A549 (cell line): ENCODE measurements around the gene SDF4. TPM values are rescaled to one million over a fixed set of nuclear protein-coding genes. Genes with fewer than 3 reads are reported as not detected.

Experiments
- ATAC-seq, 2 experiments: fragments of 200-7000 bp in 1 of 2; fragments of >200 bp in 1 of 2; cut with Nextera tagmentation in 1 of 2; cut with Tn5 transposase in 1 of 2; 3 replicates each; pipeline versions ENCODE4 v1.8.0 to v1.9.1; 2018 to 2020; ENCODE audit warnings: mild to moderate bottlenecking in 1 of 2, moderate library complexity in 1 of 2
- CTCF ChIA-PET: fragments of 300-600 bp; sonication (Branson Sonifier 250); formaldehyde crosslinking; extraction: SDS; loops from one replicate; lab custom pipeline; 2021; ENCODE audit warnings: antibody characterized with exemption, inconsistent platforms; lab: Yijun Ruan, JAX
- POLR2A ChIA-PET: fragments of 350-600 bp; formaldehyde crosslinking; extraction: SDS; loops from one replicate; lab custom pipeline; 2021; ENCODE audit warnings: antibody characterized with exemption, inconsistent platforms; lab: Yijun Ruan, JAX
- DNase-seq, 2 experiments: peaks; one replicate each; pipeline versions ENCODE4 v3.0.0 to v3.0.0-alpha.2; 2011 to 2016; ENCODE audit warnings: low read depth in 1 of 2, low spot score in 1 of 2
- FAIRE-seq: peaks from 2 replicates; lab custom pipeline; 2011; peaks lifted over from hg19 to GRCh38; lab: Jason Lieb, UNC
- H3K27ac ChIP-seq, 2 experiments: fragments of >200 bp; sonication (Bioruptor Twin); formaldehyde crosslinking; 3 replicates each; pipeline ENCODE4 v1.5.1; 2016 to 2017
- H3K4me1 ChIP-seq: fragments of >200 bp; sonication (Bioruptor Twin); formaldehyde crosslinking; 3 replicates; pipeline ENCODE4 v1.6.1; 2016
- H3K4me2 ChIP-seq: fragments of >200 bp; sonication (Bioruptor Twin); formaldehyde crosslinking; 3 replicates; pipeline ENCODE4 v1.6.1; 2016
- H3K4me3 ChIP-seq: fragments of >200 bp; sonication (Bioruptor Twin); formaldehyde crosslinking; 3 replicates; pipeline ENCODE4 v1.5.1; 2016
- H3K9me3 ChIP-seq: fragments of >200 bp; sonication (Bioruptor Twin); formaldehyde crosslinking; 3 replicates; pipeline ENCODE4 v1.6.1; 2016
- CEBPB ChIP-seq, 2 experiments: fragments of >200 bp in 1 of 2; sonication (Bioruptor Twin) in 1 of 2; formaldehyde crosslinking in 1 of 2; IDR thresholded peaks; 2 replicates each; pipeline ENCODE4 v1.6.1; 2012 to 2016
- EHF ChIP-seq: fragments of 250-450 bp; sonication (Bioruptor Pico); IDR thresholded peaks from 2 replicates; pipeline ENCODE4 v1.5.0; 2020; ENCODE audit warnings: mild to moderate bottlenecking
- FOSL2 ChIP-seq, 2 experiments: fragments of 450-650 bp in 1 of 2; fragments of >200 bp in 1 of 2; sonication (Bioruptor Twin) in 1 of 2; formaldehyde crosslinking; IDR thresholded peaks; 2 replicates each; pipeline versions ENCODE4 v1.5.0 to v1.6.1; 2016 to 2020; ENCODE audit warnings: mild to moderate bottlenecking in 1 of 2, moderate library complexity in 1 of 2
- FOXS1 ChIP-seq: fragments of 250-450 bp; sonication (Bioruptor Pico); IDR thresholded peaks from 2 replicates; pipeline ENCODE4 v1.5.0; 2020; ENCODE audit warnings: mild to moderate bottlenecking, moderate library complexity
- HMGXB4 ChIP-seq: fragments of 250-450 bp; sonication (Bioruptor Pico); IDR thresholded peaks from 2 replicates; pipeline ENCODE4 v1.5.0; 2021; ENCODE audit warnings: mild to moderate bottlenecking, moderate library complexity, borderline replicate concordance
- HOXB5 ChIP-seq: fragments of 250-450 bp; sonication (Bioruptor Pico); IDR thresholded peaks from 2 replicates; pipeline ENCODE4 v1.5.0; 2020; ENCODE audit warnings: mild to moderate bottlenecking, moderate library complexity
- JUN ChIP-seq, 2 experiments: fragments of >200 bp; sonication (Bioruptor Twin); formaldehyde crosslinking; IDR thresholded peaks; 2 replicates in 1 of 2; 3 replicates in 1 of 2; pipeline ENCODE4 v1.6.1; 2016 to 2017
- JUNB ChIP-seq: fragments of >200 bp; sonication (Bioruptor Twin); formaldehyde crosslinking; IDR thresholded peaks from 2 replicates; pipeline ENCODE4 v1.6.1; 2016
- MAFK ChIP-seq: fragments of 450-650 bp; IDR thresholded peaks from 2 replicates; pipeline ENCODE4 v1.6.1; 2014; ENCODE audit not compliant: partially characterized antibody
- MAZ ChIP-seq: fragments of 150-350 bp; IDR thresholded peaks from 2 replicates; pipeline ENCODE4 v1.6.1; 2014; ENCODE audit warnings: antibody characterized with exemption, low read depth, low read length, borderline replicate concordance
- PBX3 ChIP-seq: IDR thresholded peaks from 2 replicates; pipeline ENCODE4 v1.6.1; 2012
- RAD21 ChIP-seq, 2 experiments: fragments of >200 bp in 1 of 2; sonication (Bioruptor Twin) in 1 of 2; formaldehyde crosslinking in 1 of 2; IDR thresholded peaks in 1 of 2; conservative IDR thresholded peaks in 1 of 2; 2 replicates in 1 of 2; 3 replicates in 1 of 2; pipeline ENCODE4 v1.6.1; 2012 to 2018; ENCODE audit warnings: inconsistent platforms in 1 of 2
- RARB ChIP-seq: fragments of 250-450 bp; sonication (Bioruptor Pico); IDR thresholded peaks from 2 replicates; pipeline ENCODE4 v1.8.0; 2021; ENCODE audit warnings: mild to moderate bottlenecking, moderate library complexity
- RCOR1 ChIP-seq: fragments of 150-350 bp; IDR thresholded peaks from 2 replicates; pipeline ENCODE4 v1.6.1; 2014; ENCODE audit warnings: antibody characterized with exemption, low read length, low read depth
- REST ChIP-seq: fragments of 200-600 bp; sonication (generic); IDR thresholded peaks from 2 replicates; pipeline ENCODE4 v1.6.1; 2016; ENCODE audit warnings: antibody characterized with exemption, mild to moderate bottlenecking, moderate library complexity
- RFX5 ChIP-seq: fragments of 450-650 bp; IDR thresholded peaks from 2 replicates; pipeline ENCODE4 v1.7.1; 2014; ENCODE audit warnings: antibody characterized with exemption, mild to moderate bottlenecking, moderate library complexity
- RNF2 ChIP-seq: fragments of 200-600 bp; sonication (generic); IDR thresholded peaks from 2 replicates; pipeline ENCODE4 v1.6.1; 2016; ENCODE audit warnings: low read depth, mild to moderate bottlenecking, antibody characterized with exemption, moderate library complexity, borderline replicate concordance
- SREBF2 ChIP-seq: fragments of 450-650 bp; IDR thresholded peaks from 2 replicates; pipeline ENCODE4 v1.6.1; 2014; ENCODE audit warnings: mild to moderate bottlenecking, moderate library complexity
- TP53 ChIP-seq: fragments of 250-450 bp; sonication (Bioruptor Pico); IDR thresholded peaks from 2 replicates; pipeline ENCODE4 v1.5.0; 2021; ENCODE audit warnings: mild to moderate bottlenecking, moderate library complexity
- ZNF302 ChIP-seq: fragments of 250-450 bp; sonication (Bioruptor Pico); IDR thresholded peaks from 2 replicates; pipeline ENCODE4 v1.9.0; 2021; ENCODE audit warnings: inconsistent platforms, mild to moderate bottlenecking, moderate library complexity
- WGBS: methylation state at CpG from one replicate; pipeline ENCODE4 v1.1.6; 2017; ENCODE audit errors: missing lambda C conversion rate; 5-methylcytosine and 5-hydroxymethylcytosine counted together
- polyA plus RNA-seq, 4 experiments: library from polyadenylated mRNA; depleted of rRNA in 3 of 4; stranded (reverse); fragments of >200 nt; fragmentation: RNase III in 1 of 4; extraction: RNeasy Plus Mini Kit Qiagen cat#74134 plus additional on column Dnase treatment in 1 of 4; gene quantifications; 2 replicates in 3 of 4; 3 replicates in 1 of 4; pipeline ENCODE4 v1.2.3, GENCODE V29; 2011 to 2017

The SDF4 gene
- polyA plus RNA-seq, 2 of the 4 experiments (the other 2 are of a cell fraction), result 58.3 to 97.4 TPM

GRCh38 chr1:1199961-1200875 lies 31.6 kb downstream of the SDF4 start:
- Histone ChIP-seq H3K4me2 (no peak overlapping the region), H3K9me3 (no peaks in the 10 kb centered on the region), H3K4me3 (no peak overlapping the region), H3K27ac (no peak overlapping the region), H3K4me1 (no peaks in the 10 kb centered on the region; the same call in 2 of the 3 replicates)
- no peak for DNase-seq
- TF ChIP-seq FOXS1 (CRISPR knock-in tag) (no peak), TP53 (no peak), RAD21 (conservative IDR thresholded peaks at IDR 0.05 in 1 of 2, IDR thresholded peaks at IDR 0.05 in 1 of 2) (no peak), PBX3 (no peak), HMGXB4 (CRISPR knock-in tag) (no peak), JUNB (no peak), SREBF2 (no peak), HOXB5 (CRISPR knock-in tag) (no peak)
- WGBS, result 76% methylated on average over 7 of the region's 31 CpGs
- POLR2A ChIA-PET, result interaction anchor here (0.6 kb wide), 1 partner anchor 85 kb away, joined by 4 read pairs; no protein-coding TSS in a partner anchor
- FAIRE-seq, result no peak
- CTCF ChIA-PET, result interaction anchor here (1.1 to 1.2 kb wide), 2 partner anchors 10 to 78 kb away, joined by 3 to 9 read pairs; no protein-coding TSS in a partner anchor
- ATAC-seq, result no peak

- ATAC-seq (no peak; a peak in 1 of 6 replicates), DNase-seq (no peak), FAIRE-seq (no peak)
- 82% methylated on average over 14 of the region's 22 CpGs for WGBS
- Histone ChIP-seq H3K4me3 (no peak overlapping the region), H3K4me1 (no peaks in the 10 kb centered on the region; the same call in 2 of the 3 replicates), H3K27ac (no peak overlapping the region), H3K9me3 (peaks cover 7% of the 10 kb centered on the region; the same call in 1 of the 3 replicates), H3K4me2 (no peak overlapping the region)
- ChIA-PET CTCF (interaction anchor here (1.1 to 1.2 kb wide), 2 partner anchors 11 to 77 kb away, joined by 3 to 9 read pairs; no protein-coding TSS in a partner anchor), POLR2A (no interaction called here)
- TF ChIP-seq MAZ (no peak), EHF (CRISPR knock-in tag) (no peak), REST (no peak), RFX5 (no peak), RCOR1 (no peak), RNF2 (no peak), ZNF302 (CRISPR knock-in tag) (no peak), CEBPB (IDR thresholded peaks at IDR 0.05) (no peak), JUN (IDR thresholded peaks at IDR 0.05) (no peak), MAFK (no peak), FOSL2 (IDR thresholded peaks at IDR 0.05) (no peak), FOSL2 (CRISPR knock-in tag; IDR thresholded peaks at IDR 0.05) (no peak), RARB (CRISPR knock-in tag) (no peak), JUNB (no peak)
These were observed 32.5 kb downstream of the SDF4 start for GRCh38 chr1:1199141-1199960.
